Activated naive CD8-positive, alpha-beta T cell treated with anti-CD3 and anti-CD28 coated beads for 36 hours (primary cell): ENCODE data around the gene PLXND1. TPM values are rescaled to one million over a fixed set of nuclear protein-coding genes. Genes with fewer than 3 reads are reported as not detected.

ENCODE experiments used
- DNase-seq: peaks from one replicate; pipeline ENCODE4 v3.0.0; 2021
- H3K27ac Mint-ChIP-seq: one replicate; pipeline ENCODE4 v1.8.0; 2022; ENCODE audit warnings: mild to moderate bottlenecking, moderate library complexity, mixed read lengths
- H3K27me3 Mint-ChIP-seq: one replicate; pipeline ENCODE4 v1.8.0; 2022; ENCODE audit warnings: mild to moderate bottlenecking, mixed read lengths
- H3K36me3 Mint-ChIP-seq: one replicate; pipeline ENCODE4 v1.8.0; 2021; ENCODE audit warnings: mild to moderate bottlenecking, mixed read lengths
- H3K4me1 Mint-ChIP-seq: one replicate; pipeline ENCODE4 v1.8.0; 2021; ENCODE audit warnings: mixed read lengths
- H3K4me3 Mint-ChIP-seq: one replicate; pipeline ENCODE4 v1.8.0; 2022; ENCODE audit warnings: mild to moderate bottlenecking, moderate library complexity, mixed read lengths
- H3K9me3 Mint-ChIP-seq: one replicate; pipeline ENCODE4 v1.8.0; 2022; ENCODE audit warnings: mixed read lengths
- total RNA-seq, 2 experiments: library from RNA; stranded (reverse); gene quantifications; one replicate each; pipeline ENCODE4 v1.2.3, GENCODE V29; 2021

Gene PLXND1
- total RNA-seq, 2 experiments from 2014 or later: 1.5 to 1.6 TPM

GRCh38 chr3:129563332-129563731 lies 43.1 kb downstream of the PLXND1 start:
- no peak for DNase-seq
- no peaks in the 10 kb centered on the region for H3K27me3 Mint-ChIP-seq
- H3K27ac Mint-ChIP-seq: no peak overlapping the region
- H3K36me3 Mint-ChIP-seq: no peaks in the 10 kb centered on the region
- H3K4me1 Mint-ChIP-seq: no peaks in the 10 kb centered on the region
- H3K9me3 Mint-ChIP-seq: no peaks in the 10 kb centered on the region
- H3K4me3 Mint-ChIP-seq: no peak overlapping the region

GRCh38 chr3:129562803-129563202 lies 43.7 kb downstream of the PLXND1 start:
- Mint-ChIP-seq H3K36me3 (no peaks in the 10 kb centered on the region), H3K27ac (no peak overlapping the region), H3K27me3 (no peaks in the 10 kb centered on the region), H3K9me3 (no peaks in the 10 kb centered on the region), H3K4me1 (no peaks in the 10 kb centered on the region), H3K4me3 (no peak overlapping the region)
- DNase-seq: no peak

- Mint-ChIP-seq H3K27ac (no peak overlapping the region), H3K4me1 (no peaks in the 10 kb centered on the region), H3K27me3 (no peaks in the 10 kb centered on the region), H3K9me3 (no peaks in the 10 kb centered on the region), H3K36me3 (no peaks in the 10 kb centered on the region), H3K4me3 (no peak overlapping the region)
- DNase-seq: no peak
Observed at GRCh38 chr3:129561619-129562248, 44.7 kb downstream of the PLXND1 start.

GRCh38 chr3:129560911-129561594 lies 45.4 kb downstream of the PLXND1 start:
- Mint-ChIP-seq H3K4me3 (no peak overlapping the region), H3K27me3 (no peaks in the 10 kb centered on the region), H3K9me3 (no peaks in the 10 kb centered on the region), H3K27ac (no peak overlapping the region), H3K4me1 (no peaks in the 10 kb centered on the region), H3K36me3 (no peaks in the 10 kb centered on the region)
- no peak for DNase-seq

- no peaks in the 10 kb centered on the region for H3K4me1 Mint-ChIP-seq
- DNase-seq: no peak
- H3K27ac Mint-ChIP-seq: no peak overlapping the region
- no peaks in the 10 kb centered on the region for H3K9me3 Mint-ChIP-seq
- H3K36me3 Mint-ChIP-seq: no peaks in the 10 kb centered on the region
- no peaks in the 10 kb centered on the region for H3K27me3 Mint-ChIP-seq
- H3K4me3 Mint-ChIP-seq: no peak overlapping the region
Observed at GRCh38 chr3:129560269-129560787, 46.1 kb downstream of the PLXND1 start.

GRCh38 chr3:129559565-129560079 lies 46.9 kb downstream of the PLXND1 start:
- no peak for DNase-seq
- Mint-ChIP-seq H3K36me3 (no peaks in the 10 kb centered on the region), H3K4me1 (no peaks in the 10 kb centered on the region), H3K4me3 (no peak overlapping the region), H3K27me3 (peaks cover under 1% of the 10 kb centered on the region), H3K9me3 (no peaks in the 10 kb centered on the region), H3K27ac (no peak overlapping the region)

GRCh38 chr3:129558772-129559564 lies 47.5 kb downstream of the PLXND1 start:
- no peak overlapping the region for H3K27ac Mint-ChIP-seq

GRCh38 chr3:129558081-129558771 lies 48.2 kb downstream of the PLXND1 start:
- H3K9me3 Mint-ChIP-seq: no peaks in the 10 kb centered on the region
- H3K27me3 Mint-ChIP-seq: peaks cover 5% of the 10 kb centered on the region
- no peak overlapping the region for H3K27ac Mint-ChIP-seq
- H3K4me3 Mint-ChIP-seq: no peak overlapping the region
- DNase-seq: no peak
- H3K4me1 Mint-ChIP-seq: peaks cover 4% of the 10 kb centered on the region
- H3K36me3 Mint-ChIP-seq: no peaks in the 10 kb centered on the region

More at GRCh38 chr3:129558772-129559564, 47.5 kb downstream of the PLXND1 start:
- H3K4me1 Mint-ChIP-seq: peaks cover 2% of the 10 kb centered on the region
- H3K27me3 Mint-ChIP-seq: peaks cover 5% of the 10 kb centered on the region
- no peaks in the 10 kb centered on the region for H3K9me3 Mint-ChIP-seq
- H3K36me3 Mint-ChIP-seq: no peaks in the 10 kb centered on the region
- no peak overlapping the region for H3K4me3 Mint-ChIP-seq
- no peak for DNase-seq

- Mint-ChIP-seq H3K27ac (no peak overlapping the region), H3K4me3 (no peak overlapping the region), H3K27me3 (peaks cover 5% of the 10 kb centered on the region), H3K4me1 (peaks cover 4% of the 10 kb centered on the region), H3K36me3 (no peaks in the 10 kb centered on the region), H3K9me3 (no peaks in the 10 kb centered on the region)
- no peak for DNase-seq
Observed at GRCh38 chr3:129557548-129557894, 49.0 kb downstream of the PLXND1 start.

GRCh38 chr3:129556890-129557547 lies 49.5 kb downstream of the PLXND1 start:
- Mint-ChIP-seq H3K4me3 (no peak overlapping the region), H3K36me3 (no peaks in the 10 kb centered on the region), H3K27ac (no peak overlapping the region), H3K9me3 (no peaks in the 10 kb centered on the region), H3K4me1 (peaks cover 4% of the 10 kb centered on the region), H3K27me3 (peaks cover 5% of the 10 kb centered on the region)
- DNase-seq: no peak

- Mint-ChIP-seq H3K36me3 (no peaks in the 10 kb centered on the region), H3K27ac (no peak overlapping the region), H3K27me3 (peaks cover 5% of the 10 kb centered on the region), H3K4me3 (no peak overlapping the region), H3K9me3 (no peaks in the 10 kb centered on the region), H3K4me1 (peaks cover 4% of the 10 kb centered on the region)
- DNase-seq: no peak
Observed at GRCh38 chr3:129556358-129556695, 50.1 kb downstream of the PLXND1 start.

- H3K4me3 Mint-ChIP-seq: no peak overlapping the region
- DNase-seq: no peak
- no peaks in the 10 kb centered on the region for H3K36me3 Mint-ChIP-seq
- peaks cover 4% of the 10 kb centered on the region for H3K4me1 Mint-ChIP-seq
- H3K9me3 Mint-ChIP-seq: no peaks in the 10 kb centered on the region
- no peak overlapping the region for H3K27ac Mint-ChIP-seq
- peaks cover 5% of the 10 kb centered on the region for H3K27me3 Mint-ChIP-seq
Observed at GRCh38 chr3:129555616-129556357, 50.7 kb downstream of the PLXND1 start.

GRCh38 chr3:129555153-129555550 lies 51.3 kb downstream of the PLXND1 start:
- DNase-seq: no peak
- H3K9me3 Mint-ChIP-seq: no peaks in the 10 kb centered on the region
- H3K4me1 Mint-ChIP-seq: peaks cover 4% of the 10 kb centered on the region
- no peak overlapping the region for H3K4me3 Mint-ChIP-seq
- no peak overlapping the region for H3K27ac Mint-ChIP-seq
- no peaks in the 10 kb centered on the region for H3K36me3 Mint-ChIP-seq
- H3K27me3 Mint-ChIP-seq: peaks cover 5% of the 10 kb centered on the region
